Measurements from ENCODE around the gene TEPSIN.

DNA sequence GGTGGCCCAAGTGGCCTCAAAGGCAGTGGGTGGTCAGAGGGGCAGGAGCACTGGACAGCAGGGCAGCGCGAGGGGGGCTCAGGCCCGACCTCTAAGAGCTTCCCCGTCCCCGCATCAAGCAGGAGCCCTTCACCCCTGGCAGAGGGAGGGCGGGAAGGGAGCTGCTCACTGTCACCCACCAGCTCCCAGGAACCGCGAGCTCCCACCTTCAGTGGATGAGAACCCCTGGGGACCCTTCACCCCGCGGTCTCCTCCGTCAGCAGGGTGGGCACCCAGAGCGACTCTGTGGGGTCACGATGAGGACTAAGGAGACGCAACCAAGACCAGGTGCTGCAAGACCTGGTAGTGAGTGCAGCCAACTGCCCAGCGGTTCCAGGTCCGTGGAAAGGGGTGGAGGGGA, 29.7 kb downstream of the TEPSIN start:
- TF ChIP-seq POLR2A (IDR thresholded peaks at IDR 0.05) (no peak), POLR2AphosphoS5 (IDR thresholded peaks at IDR 0.05) (no peak)
- TF ChIP-seq, protein P1, sequence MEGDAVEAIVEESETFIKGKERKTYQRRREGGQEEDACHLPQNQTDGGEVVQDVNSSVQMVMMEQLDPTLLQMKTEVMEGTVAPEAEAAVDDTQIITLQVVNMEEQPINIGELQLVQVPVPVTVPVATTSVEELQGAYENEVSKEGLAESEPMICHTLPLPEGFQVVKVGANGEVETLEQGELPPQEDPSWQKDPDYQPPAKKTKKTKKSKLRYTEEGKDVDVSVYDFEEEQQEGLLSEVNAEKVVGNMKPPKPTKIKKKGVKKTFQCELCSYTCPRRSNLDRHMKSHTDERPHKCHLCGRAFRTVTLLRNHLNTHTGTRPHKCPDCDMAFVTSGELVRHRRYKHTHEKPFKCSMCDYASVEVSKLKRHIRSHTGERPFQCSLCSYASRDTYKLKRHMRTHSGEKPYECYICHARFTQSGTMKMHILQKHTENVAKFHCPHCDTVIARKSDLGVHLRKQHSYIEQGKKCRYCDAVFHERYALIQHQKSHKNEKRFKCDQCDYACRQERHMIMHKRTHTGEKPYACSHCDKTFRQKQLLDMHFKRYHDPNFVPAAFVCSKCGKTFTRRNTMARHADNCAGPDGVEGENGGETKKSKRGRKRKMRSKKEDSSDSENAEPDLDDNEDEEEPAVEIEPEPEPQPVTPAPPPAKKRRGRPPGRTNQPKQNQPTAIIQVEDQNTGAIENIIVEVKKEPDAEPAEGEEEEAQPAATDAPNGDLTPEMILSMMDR (IDR thresholded peaks at IDR 0.05): no peak

All from upper lobe of left lung (tissue), 4 donors.